HepG2 (cell line): ENCODE results near the gene MADD. TPM values are rescaled to one million over a fixed set of nuclear protein-coding genes. Genes with fewer than 3 reads are reported as not detected.

ENCODE experiments used
- ATAC-seq: fragments of 200-7000 bp; cut with Tn5 transposase; 3 replicates; pipeline ENCODE4 v1.9.1; 2020; ENCODE audit warnings: mild to moderate bottlenecking, moderate library complexity
- BruUV-seq: library from RNA; stranded (reverse); fragments of 400-500 nt; replicated peaks from 2 replicates; lab custom pipeline; 2021; lab: Mats Ljungman, UMichigan
- CTCF ChIA-PET: fragments of 300-600 bp; formaldehyde crosslinking; extraction: SDS; loops from one replicate; lab custom pipeline; 2021; ENCODE audit warnings: low total read pairs, inconsistent platforms, low intra/inter-chr PET ratio; lab: Yijun Ruan, JAX
- POLR2A ChIA-PET: fragments of 350-600 bp; sonication (Branson Sonifier 250); formaldehyde crosslinking; loops from one replicate; lab custom pipeline; 2020; ENCODE audit warnings: antibody characterized with exemption, inconsistent platforms; lab: Yijun Ruan, JAX
- DNase-seq: peaks from one replicate; pipeline ENCODE4 v3.0.0-alpha.2; 2015; ENCODE audit warnings: low spot score
- FAIRE-seq: peaks from 3 replicates; lab custom pipeline; 2011; peaks lifted over from hg19 to GRCh38; lab: Jason Lieb, UNC
- H2AFZ ChIP-seq: one replicate; pipeline ENCODE4 v1.6.1; 2011; ENCODE audit warnings: low read length, inconsistent platforms
- H3K27ac ChIP-seq: fragments of 300-600 bp; 3 replicates; pipeline ENCODE4 v1.8.0; 2011; ENCODE audit warnings: mixed run types, mild to moderate bottlenecking, mixed read lengths, low read length, inconsistent platforms; ENCODE audit not compliant: insufficient read depth; ENCODE audit errors: extremely low read length
- H3K27me3 ChIP-seq, 2 experiments: fragments of 200-600 bp in 1 of 2; 2 replicates in 1 of 2; 3 replicates in 1 of 2; pipeline versions ENCODE4 v1.6.0 to v1.8.0; 2011; ENCODE audit warnings: low read length in 2 of 2, mild to moderate bottlenecking in 2 of 2, moderate library complexity in 2 of 2, inconsistent platforms in 1 of 2; ENCODE audit not compliant: insufficient read depth in 2 of 2, control insufficient read depth in 1 of 2
- H3K36me3 ChIP-seq, 2 experiments: fragments of 200-600 bp in 1 of 2; replicated peaks in 1 of 2; 2 replicates in 1 of 2; 3 replicates in 1 of 2; pipeline versions ENCODE4 v1.5.1 to v1.8.0; 2011; ENCODE audit warnings: low read length in 2 of 2, inconsistent platforms in 1 of 2; ENCODE audit not compliant: insufficient read depth in 2 of 2, control insufficient read depth in 1 of 2
- H3K4me1 ChIP-seq: 2 replicates; pipeline ENCODE4 v1.5.1; 2012; ENCODE audit warnings: low read length, inconsistent platforms; ENCODE audit not compliant: insufficient read depth
- H3K4me2 ChIP-seq: 2 replicates; pipeline ENCODE4 v1.6.0; 2011; ENCODE audit warnings: low read depth, low read length, inconsistent platforms
- H3K4me3 ChIP-seq, 3 experiments: fragments of 200-600 bp in 1 of 3; sonication (generic), shearing (Covaris generic) in 1 of 3; replicated peaks in 1 of 3; 2 replicates each; pipeline ENCODE4 v1.5.1; 2011 to 2016; ENCODE audit warnings: low read length in 3 of 3, inconsistent platforms in 2 of 3, low read depth in 2 of 3, mild to moderate bottlenecking in 2 of 3, control low read depth in 1 of 3, mixed read lengths in 1 of 3; ENCODE audit not compliant: insufficient read depth in 1 of 3
- H3K79me2 ChIP-seq: one replicate; pipeline ENCODE4 v1.6.1; 2011; ENCODE audit warnings: low read length, inconsistent platforms; ENCODE audit not compliant: insufficient read depth
- H3K9ac ChIP-seq: 2 replicates; pipeline ENCODE4 v1.6.0; 2011; ENCODE audit warnings: mild to moderate bottlenecking, low read depth, low read length, inconsistent platforms; ENCODE audit not compliant: insufficient read depth
- H3K9me3 ChIP-seq: 2 replicates; pipeline ENCODE4 v1.5.1; 2012; ENCODE audit warnings: mild to moderate bottlenecking, low read length
- H4K20me1 ChIP-seq: 2 replicates; pipeline ENCODE4 v1.6.0; 2011; ENCODE audit warnings: inconsistent platforms, mild to moderate bottlenecking, low read length, moderate library complexity; ENCODE audit not compliant: insufficient read depth
- KAT2B ChIP-seq: fragments of 150-350 bp; IDR thresholded peaks from 2 replicates; pipeline ENCODE4 v1.6.1; 2014; ENCODE audit warnings: low read depth, low read length, borderline replicate concordance
- POLR2AphosphoS2 ChIP-seq: IDR thresholded peaks from 2 replicates; pipeline ENCODE4 v1.6.1; 2011; ENCODE audit warnings: low read depth, low read length, improper control_type of control experiment
- REPIN1 ChIP-seq: sonication (generic); formaldehyde crosslinking; IDR thresholded peaks from 2 replicates; pipeline ENCODE4 v1.8.0; 2022; ENCODE audit warnings: missing genetic modification reagents, low read depth, mild to moderate bottlenecking, borderline replicate concordance
- ZBED4 ChIP-seq: sonication (generic); formaldehyde crosslinking; IDR thresholded peaks from 2 replicates; pipeline ENCODE4 v1.4.0; 2020; ENCODE audit warnings: missing genetic modification reagents, borderline replicate concordance
- ZNF317 ChIP-seq: sonication (generic); formaldehyde crosslinking; IDR thresholded peaks from 2 replicates; pipeline ENCODE4 v1.5.0; 2020; ENCODE audit warnings: mild to moderate bottlenecking, missing genetic modification reagents
- ZNF496 ChIP-seq: sonication (generic); formaldehyde crosslinking; IDR thresholded peaks from 2 replicates; pipeline ENCODE4 v1.8.1; 2023; ENCODE audit warnings: mild to moderate bottlenecking, moderate library complexity, missing genetic modification reagents; ENCODE audit not compliant: insufficient replicate concordance
- ZNF768 ChIP-seq: sonication (generic); formaldehyde crosslinking; IDR thresholded peaks from 2 replicates; pipeline ENCODE4 v1.4.0; 2020; ENCODE audit warnings: missing genetic modification reagents
- ZNF773 ChIP-seq: sonication (generic); formaldehyde crosslinking; IDR thresholded peaks from 2 replicates; pipeline ENCODE4 v1.4.0; 2020; ENCODE audit warnings: missing genetic modification reagents, borderline replicate concordance
- in situ Hi-C: cut with HindIII; loops from 2 replicates; pipeline ENCODE4 v1.10.0; 2017; ENCODE audit warnings: low pct_unique_long_range_greater_than_20kb; ENCODE audit not compliant: extremely low pct_ligation_motif_present
- intact Hi-C: fragments of 100-400 bp; cut with micrococcal nuclease; formaldehyde crosslinking; loops from one replicate; pipeline ENCODE4 v1.10.0; 2022; ENCODE audit not compliant: unreplicated experiment
- polyA plus RNA-seq, 8 experiments: library from polyadenylated mRNA; depleted of rRNA in 3 of 8; stranded (reverse) in 7 of 8; unstranded in 1 of 8; fragments of >200 nt; fragmentation: Illumina TruSeq in 4 of 8; extraction: Trizol in 4 of 8; gene quantifications; 2 replicates each; pipeline versions ENCODE4 v1.2.1 to v1.2.3, GENCODE V29; 2011 to 2016; ENCODE audit warnings: low read depth in 4 of 8, missing spikeins in 1 of 8, mixed read lengths in 1 of 8; ENCODE audit not compliant: insufficient read depth in 1 of 8
- total RNA-seq, 5 experiments: library from RNA; depleted of rRNA; stranded (reverse); fragments of >200 nt; fragmentation: Illumina TruSeq; extraction: Trizol; gene quantifications; 2 replicates each; pipeline ENCODE4 v1.2.3, GENCODE V29; 2016; ENCODE audit warnings: low read depth in 1 of 5

The MADD gene
- total and polyA plus RNA-seq, 2 of the 13 experiments (the other 11 are each of a cell fraction or from before 2014, with no cell fraction given): 18.0 to 29.2 TPM

- H3K9me3 ChIP-seq: no peaks in the 10 kb centered on the region
- no peak overlapping the region for H3K4me2 ChIP-seq
- no peak overlapping the region for H3K27ac ChIP-seq
- no peak for TF ChIP-seq ZBED4 (CRISPR knock-in tag)
- no peak for TF ChIP-seq ZNF496 (CRISPR knock-in tag)
- no peak for TF ChIP-seq KAT2B
- no peak for TF ChIP-seq ZNF317 (CRISPR knock-in tag)
- no peak for TF ChIP-seq ZNF773 (CRISPR knock-in tag)
- no peak for TF ChIP-seq POLR2AphosphoS2
- no peak for TF ChIP-seq REPIN1 (CRISPR knock-in tag)
- TF ChIP-seq ZNF768 (CRISPR knock-in tag): no peak
- H2AFZ ChIP-seq: no peak overlapping the region
- no TSS peak for BruUV-seq
- peaks cover 45 to 77% of the 10 kb centered on the region in 2 experiments for H3K36me3 ChIP-seq
- H3K9ac ChIP-seq: no peak overlapping the region
- H3K4me3 ChIP-seq: no peak overlapping the region
- FAIRE-seq (no peak), ATAC-seq (no peak), DNase-seq (no peak)
- H3K27me3 ChIP-seq: no peaks in the 10 kb centered on the region
- H4K20me1 ChIP-seq: no peaks in the 10 kb centered on the region
- ChIA-PET POLR2A (interaction anchor here (2.6 kb wide), 1 partner anchor 9 kb away, joined by 5 read pairs; no protein-coding TSS in a partner anchor), CTCF (no interaction called here)
- H3K4me1 ChIP-seq: peaks cover 9% of the 10 kb centered on the region
- peaks cover 3% of the 10 kb centered on the region for H3K79me2 ChIP-seq
- intact Hi-C loops (no loop called here), in situ Hi-C loops (no loop called here)
These were observed 10.2 kb downstream of the MADD start for GRCh38 chr11:47280099-47280498.
